ENCODE data around the gene MAZ. TPM values are rescaled to one million over a fixed set of nuclear protein-coding genes. Genes with fewer than 3 reads are reported as not detected.

MAZ gene
- total and polyA plus RNA-seq, 2 of the 13 experiments (the other 11 are each of a cell fraction or from before 2014, with no cell fraction given): 203 to 277 TPM

DNA sequence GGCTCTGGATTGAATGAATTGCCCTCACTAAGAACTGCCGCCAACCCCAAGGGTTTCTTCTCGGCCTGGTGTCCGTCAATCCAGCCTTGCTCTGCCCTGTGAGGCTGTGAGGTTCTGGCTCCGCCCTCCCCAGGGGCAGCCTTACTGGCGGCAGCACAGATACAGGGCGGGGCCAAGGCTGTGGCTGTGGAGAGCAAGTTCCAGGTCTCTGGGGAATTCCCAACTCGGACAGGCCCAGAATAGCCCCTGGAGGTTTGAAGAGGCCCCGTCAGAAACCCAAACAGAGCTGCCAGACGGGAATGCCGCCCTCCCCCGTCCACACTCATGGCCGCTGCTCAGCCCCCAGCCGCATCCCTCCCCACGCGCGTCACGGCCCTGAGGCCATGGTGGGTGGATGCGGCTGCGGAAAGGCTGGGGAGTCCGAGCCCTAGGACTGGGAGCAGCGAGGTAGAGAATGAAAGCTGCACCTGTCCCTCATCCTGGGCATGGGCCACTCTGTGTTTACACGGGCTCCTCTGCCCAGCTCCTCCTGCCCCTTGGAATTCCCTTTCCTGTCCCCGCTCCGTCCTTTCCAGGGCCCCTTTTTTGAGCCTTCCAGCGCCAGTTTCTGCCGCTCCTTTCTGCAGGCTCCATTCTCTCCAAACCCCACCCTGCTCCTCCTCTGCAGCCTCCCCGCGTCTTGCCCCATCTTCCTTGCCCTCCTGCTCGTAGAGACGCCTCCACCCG lies 5.0 kb downstream of the MAZ start (continued):
- peak; percentile 95 for TF ChIP-seq PHF21A (CRISPR knock-in tag; IDR thresholded peaks at IDR 0.05)
- no peak for TF ChIP-seq EZH2 (conservative IDR thresholded peaks at IDR 0.05; ENCODE audit: low read depth, low read length)
- 0 out of 2 replicates have a peak, but pooled peaks have one; percentile 16 for TF ChIP-seq TSC22D2 (CRISPR knock-in tag; IDR thresholded peaks at IDR 0.05; ENCODE audit: borderline replicate concordance)
- no peak for TF ChIP-seq MIER3 (CRISPR knock-in tag; IDR thresholded peaks at IDR 0.05; ENCODE audit: borderline replicate concordance)
- TF ChIP-seq, protein P1, sequence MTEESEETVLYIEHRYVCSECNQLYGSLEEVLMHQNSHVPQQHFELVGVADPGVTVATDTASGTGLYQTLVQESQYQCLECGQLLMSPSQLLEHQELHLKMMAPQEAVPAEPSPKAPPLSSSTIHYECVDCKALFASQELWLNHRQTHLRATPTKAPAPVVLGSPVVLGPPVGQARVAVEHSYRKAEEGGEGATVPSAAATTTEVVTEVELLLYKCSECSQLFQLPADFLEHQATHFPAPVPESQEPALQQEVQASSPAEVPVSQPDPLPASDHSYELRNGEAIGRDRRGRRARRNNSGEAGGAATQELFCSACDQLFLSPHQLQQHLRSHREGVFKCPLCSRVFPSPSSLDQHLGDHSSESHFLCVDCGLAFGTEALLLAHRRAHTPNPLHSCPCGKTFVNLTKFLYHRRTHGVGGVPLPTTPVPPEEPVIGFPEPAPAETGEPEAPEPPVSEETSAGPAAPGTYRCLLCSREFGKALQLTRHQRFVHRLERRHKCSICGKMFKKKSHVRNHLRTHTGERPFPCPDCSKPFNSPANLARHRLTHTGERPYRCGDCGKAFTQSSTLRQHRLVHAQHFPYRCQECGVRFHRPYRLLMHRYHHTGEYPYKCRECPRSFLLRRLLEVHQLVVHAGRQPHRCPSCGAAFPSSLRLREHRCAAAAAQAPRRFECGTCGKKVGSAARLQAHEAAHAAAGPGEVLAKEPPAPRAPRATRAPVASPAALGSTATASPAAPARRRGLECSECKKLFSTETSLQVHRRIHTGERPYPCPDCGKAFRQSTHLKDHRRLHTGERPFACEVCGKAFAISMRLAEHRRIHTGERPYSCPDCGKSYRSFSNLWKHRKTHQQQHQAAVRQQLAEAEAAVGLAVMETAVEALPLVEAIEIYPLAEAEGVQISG (CRISPR knock-in tag; IDR thresholded peaks at IDR 0.05): peak; percentile 72
- TF ChIP-seq, protein P2, sequence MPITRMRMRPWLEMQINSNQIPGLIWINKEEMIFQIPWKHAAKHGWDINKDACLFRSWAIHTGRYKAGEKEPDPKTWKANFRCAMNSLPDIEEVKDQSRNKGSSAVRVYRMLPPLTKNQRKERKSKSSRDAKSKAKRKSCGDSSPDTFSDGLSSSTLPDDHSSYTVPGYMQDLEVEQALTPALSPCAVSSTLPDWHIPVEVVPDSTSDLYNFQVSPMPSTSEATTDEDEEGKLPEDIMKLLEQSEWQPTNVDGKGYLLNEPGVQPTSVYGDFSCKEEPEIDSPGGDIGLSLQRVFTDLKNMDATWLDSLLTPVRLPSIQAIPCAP (CRISPR knock-in tag; IDR thresholded peaks at IDR 0.05; ENCODE audit: low read depth): no peak
- TF ChIP-seq ZNF547 (CRISPR knock-in tag; IDR thresholded peaks at IDR 0.05): no peak
- no peak for TF ChIP-seq PAWR (CRISPR knock-in tag; IDR thresholded peaks at IDR 0.05; ENCODE audit: borderline replicate concordance)
- TF ChIP-seq CEBPB (IDR thresholded peaks at IDR 0.05; ENCODE audit: borderline replicate concordance, low read depth, low read length): no peak
- TF ChIP-seq, protein P3, sequence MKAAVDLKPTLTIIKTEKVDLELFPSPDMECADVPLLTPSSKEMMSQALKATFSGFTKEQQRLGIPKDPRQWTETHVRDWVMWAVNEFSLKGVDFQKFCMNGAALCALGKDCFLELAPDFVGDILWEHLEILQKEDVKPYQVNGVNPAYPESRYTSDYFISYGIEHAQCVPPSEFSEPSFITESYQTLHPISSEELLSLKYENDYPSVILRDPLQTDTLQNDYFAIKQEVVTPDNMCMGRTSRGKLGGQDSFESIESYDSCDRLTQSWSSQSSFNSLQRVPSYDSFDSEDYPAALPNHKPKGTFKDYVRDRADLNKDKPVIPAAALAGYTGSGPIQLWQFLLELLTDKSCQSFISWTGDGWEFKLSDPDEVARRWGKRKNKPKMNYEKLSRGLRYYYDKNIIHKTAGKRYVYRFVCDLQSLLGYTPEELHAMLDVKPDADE (CRISPR knock-in tag; IDR thresholded peaks at IDR 0.05): no peak; the same call in 1 of the 2 replicates
- no peak for TF ChIP-seq MIXL1 (CRISPR knock-in tag; IDR thresholded peaks at IDR 0.05)
- TF ChIP-seq, protein P4, sequence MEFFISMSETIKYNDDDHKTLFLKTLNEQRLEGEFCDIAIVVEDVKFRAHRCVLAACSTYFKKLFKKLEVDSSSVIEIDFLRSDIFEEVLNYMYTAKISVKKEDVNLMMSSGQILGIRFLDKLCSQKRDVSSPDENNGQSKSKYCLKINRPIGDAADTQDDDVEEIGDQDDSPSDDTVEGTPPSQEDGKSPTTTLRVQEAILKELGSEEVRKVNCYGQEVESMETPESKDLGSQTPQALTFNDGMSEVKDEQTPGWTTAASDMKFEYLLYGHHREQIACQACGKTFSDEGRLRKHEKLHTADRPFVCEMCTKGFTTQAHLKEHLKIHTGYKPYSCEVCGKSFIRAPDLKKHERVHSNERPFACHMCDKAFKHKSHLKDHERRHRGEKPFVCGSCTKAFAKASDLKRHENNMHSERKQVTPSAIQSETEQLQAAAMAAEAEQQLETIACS (CRISPR knock-in tag; IDR thresholded peaks at IDR 0.05): peak; percentile 54
- TF ChIP-seq ZNF746 (CRISPR knock-in tag; IDR thresholded peaks at IDR 0.05): peak; percentile 61
- TF ChIP-seq, protein P5, sequence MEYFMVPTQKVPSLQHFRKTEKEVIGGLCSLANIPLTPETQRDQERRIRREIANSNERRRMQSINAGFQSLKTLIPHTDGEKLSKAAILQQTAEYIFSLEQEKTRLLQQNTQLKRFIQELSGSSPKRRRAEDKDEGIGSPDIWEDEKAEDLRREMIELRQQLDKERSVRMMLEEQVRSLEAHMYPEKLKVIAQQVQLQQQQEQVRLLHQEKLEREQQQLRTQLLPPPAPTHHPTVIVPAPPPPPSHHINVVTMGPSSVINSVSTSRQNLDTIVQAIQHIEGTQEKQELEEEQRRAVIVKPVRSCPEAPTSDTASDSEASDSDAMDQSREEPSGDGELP (IDR thresholded peaks at IDR 0.05; ENCODE audit: borderline replicate concordance, low read depth): no peak
- TF ChIP-seq ZBTB20 (CRISPR knock-in tag; IDR thresholded peaks at IDR 0.05; ENCODE audit: borderline replicate concordance, low read depth): peak; percentile 69; the same call in 1 of the 2 replicates
- peak; percentile 26; the same call in 1 of the 2 replicates for TF ChIP-seq POGZ (CRISPR knock-in tag; IDR thresholded peaks at IDR 0.05)
- TF ChIP-seq POLR2G (IDR thresholded peaks at IDR 0.05; ENCODE audit: low read depth, low read length): peak; percentile 92
- no peak for TF ChIP-seq MBD4 (IDR thresholded peaks at IDR 0.05; ENCODE audit: borderline replicate concordance, low read length)
- no peak for TF ChIP-seq ZNF549 (CRISPR knock-in tag; IDR thresholded peaks at IDR 0.05)
- no peak for TF ChIP-seq RAD51 (IDR thresholded peaks at IDR 0.05; ENCODE audit: borderline replicate concordance)
- TF ChIP-seq NR2F6 (IDR thresholded peaks at IDR 0.05): 0 out of 2 replicates have a peak, but pooled peaks have one; percentile 8
- no peak for TF ChIP-seq NR2F6 (CRISPR knock-in tag; IDR thresholded peaks at IDR 0.05)
- TF ChIP-seq, protein P6, sequence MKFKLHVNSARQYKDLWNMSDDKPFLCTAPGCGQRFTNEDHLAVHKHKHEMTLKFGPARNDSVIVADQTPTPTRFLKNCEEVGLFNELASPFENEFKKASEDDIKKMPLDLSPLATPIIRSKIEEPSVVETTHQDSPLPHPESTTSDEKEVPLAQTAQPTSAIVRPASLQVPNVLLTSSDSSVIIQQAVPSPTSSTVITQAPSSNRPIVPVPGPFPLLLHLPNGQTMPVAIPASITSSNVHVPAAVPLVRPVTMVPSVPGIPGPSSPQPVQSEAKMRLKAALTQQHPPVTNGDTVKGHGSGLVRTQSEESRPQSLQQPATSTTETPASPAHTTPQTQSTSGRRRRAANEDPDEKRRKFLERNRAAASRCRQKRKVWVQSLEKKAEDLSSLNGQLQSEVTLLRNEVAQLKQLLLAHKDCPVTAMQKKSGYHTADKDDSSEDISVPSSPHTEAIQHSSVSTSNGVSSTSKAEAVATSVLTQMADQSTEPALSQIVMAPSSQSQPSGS (CRISPR knock-in tag; IDR thresholded peaks at IDR 0.05): peak; percentile 25; the same call in 1 of the 2 replicates

All from HepG2 (cell line).